ENCODE measurements around the gene MAP4K3. TPM values are rescaled to one million over a fixed set of nuclear protein-coding genes. Genes with fewer than 3 reads are reported as not detected.

The MAP4K3 gene
- total and polyA plus RNA-seq, 7 donors = 8.0 to 96.8 (median 72.1) TPM

- peak overlapping the region; percentile 96 to 99 (median 98) for H3K27ac ChIP-seq
- DNase-seq = no peak
- H3K9me3 ChIP-seq = no peaks in the 10 kb centered on the region
- WGBS, 2 donors = 7 to 9% methylated on average over 17 of the region's 17 CpGs
- TF ChIP-seq EP300 (IDR thresholded peaks at IDR 0.05) (no peak), POLR2AphosphoS5 (IDR thresholded peaks at IDR 0.05) (peak in 2 of 4 donors; percentile 41 to 47)
- no peaks in the 10 kb centered on the region for H3K36me3 ChIP-seq
- peak overlapping the region; percentile 90 to 97 (median 93) for H3K4me3 ChIP-seq
- intact Hi-C loops (cut with DNase I) = loop anchor here (2.0 to 10.0 kb wide), 3 partner anchors 57 to 339 kb away; partner anchors contain the start of gene THUMPD2
- no peaks in the 10 kb centered on the region for H3K27me3 ChIP-seq
- H3K4me1 ChIP-seq = peaks cover 0 to 66% (median 63%) of the 10 kb centered on the region in 4 donors
These were observed 1.1 kb downstream of the MAP4K3 start for GRCh38 chr2:39435741-39436591.

- Histone ChIP-seq H3K27ac (peak overlapping the region; percentile 96 to 99 (median 98)), H3K36me3 (no peaks in the 10 kb centered on the region), H3K9me3 (no peaks in the 10 kb centered on the region), H3K4me1 (peaks cover 0 to 71% (median 68%) of the 10 kb centered on the region in 4 donors), H3K27me3 (no peaks in the 10 kb centered on the region), H3K4me3 (peak overlapping the region; percentile 90 to 97 (median 93))
- WGBS, 2 donors = 72 to 83% methylated on average over 8 of the region's 8 CpGs
- no peak for DNase-seq
- TF ChIP-seq CTCF (IDR thresholded peaks at IDR 0.05) = no peak
- TF ChIP-seq POLR2A (IDR thresholded peaks at IDR 0.05) = no peak
- no peak for TF ChIP-seq EP300 (IDR thresholded peaks at IDR 0.05)
- TF ChIP-seq POLR2AphosphoS5 (IDR thresholded peaks at IDR 0.05) = peak in 1 of 4 donors; percentile 15
- intact Hi-C loops (cut with DNase I) = loop anchor here (10.0 kb wide), 1 partner anchor 340 kb away; the partner anchor contains the start of gene THUMPD2
These were observed 1.9 kb downstream of the MAP4K3 start for GRCh38 chr2:39435234-39435633.

GRCh38 chr2:39434233-39434897, 2.7 kb downstream of the MAP4K3 start:
- Histone ChIP-seq H3K36me3 (no peaks in the 10 kb centered on the region), H3K4me1 (peaks cover 0 to 71% (median 62%) of the 10 kb centered on the region in 4 donors), H3K27me3 (no peaks in the 10 kb centered on the region), H3K9me3 (no peaks in the 10 kb centered on the region), H3K4me3 (peak overlapping the region; percentile 90 to 97 (median 93)), H3K27ac (peak overlapping the region in 3 of 4 donors; percentile 98 to 99 (median 99))
- intact Hi-C loops (cut with DNase I) = loop anchor here (10.0 kb wide), 1 partner anchor 340 kb away; the partner anchor contains the start of gene THUMPD2
- TF ChIP-seq POLR2AphosphoS5 (IDR thresholded peaks at IDR 0.05) (no peak), EP300 (IDR thresholded peaks at IDR 0.05) (no peak), CTCF (IDR thresholded peaks at IDR 0.05) (no peak), POLR2A (IDR thresholded peaks at IDR 0.05) (no peak)
- DNase-seq = no peak
- WGBS, 2 donors = 79 to 82% methylated on average over 1 of the region's 1 CpG

GRCh38 chr2:39433586-39434195, 3.4 kb downstream of the MAP4K3 start:
- no peak for DNase-seq
- TF ChIP-seq POLR2A (IDR thresholded peaks at IDR 0.05) (no peak), POLR2AphosphoS5 (IDR thresholded peaks at IDR 0.05) (no peak), EP300 (IDR thresholded peaks at IDR 0.05) (no peak), CTCF (IDR thresholded peaks at IDR 0.05) (no peak)
- Histone ChIP-seq H3K27me3 (no peaks in the 10 kb centered on the region), H3K4me3 (peak overlapping the region in 1 of 4 donors; percentile 94), H3K27ac (peak overlapping the region in 2 of 4 donors; percentile 98 to 99), H3K36me3 (no peaks in the 10 kb centered on the region), H3K4me1 (peaks cover 0 to 67% (median 55%) of the 10 kb centered on the region in 4 donors), H3K9me3 (no peaks in the 10 kb centered on the region)
- 74 to 83% methylated on average over 5 of the region's 5 CpGs for WGBS, 2 donors
- intact Hi-C loops (cut with DNase I) = loop anchor here (10.0 kb wide), 1 partner anchor 341 kb away; the partner anchor contains the start of gene THUMPD2
